ENCODE results near the gene NFIX.

Gene NFIX

DNA sequence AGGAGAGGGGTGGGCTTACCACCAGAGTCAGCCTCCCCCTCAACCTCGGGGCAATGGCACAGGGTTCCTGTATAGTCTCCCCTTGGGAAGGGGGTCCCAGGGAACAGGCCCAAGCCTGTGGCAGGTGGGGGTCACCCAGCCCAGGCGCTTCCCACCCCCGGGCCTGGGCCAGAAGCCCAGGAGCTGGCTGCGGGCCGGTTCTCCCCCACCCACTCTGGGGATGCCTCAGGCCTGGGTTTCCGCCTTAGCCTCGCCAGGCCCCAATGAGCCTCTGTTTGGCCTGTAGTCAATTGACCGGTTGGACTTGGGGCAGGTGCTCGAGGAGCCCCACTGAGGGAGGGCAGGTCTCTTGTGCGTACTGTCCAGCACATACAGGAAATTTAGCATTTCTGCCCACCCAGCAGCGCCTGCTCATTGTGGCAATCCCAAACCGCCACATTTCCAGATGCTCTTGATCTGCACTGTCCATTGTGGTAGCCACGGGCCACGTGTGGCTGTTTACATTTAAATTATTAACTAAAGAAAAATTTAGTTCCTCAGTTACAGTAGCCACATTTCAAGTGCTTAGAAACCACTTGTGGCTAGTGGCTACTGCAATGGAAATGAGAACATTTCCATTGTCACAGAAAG lies 97.4 kb downstream of the NFIX start:
- no peak for DNase-seq (ENCODE audit: low spot score)

DNA sequence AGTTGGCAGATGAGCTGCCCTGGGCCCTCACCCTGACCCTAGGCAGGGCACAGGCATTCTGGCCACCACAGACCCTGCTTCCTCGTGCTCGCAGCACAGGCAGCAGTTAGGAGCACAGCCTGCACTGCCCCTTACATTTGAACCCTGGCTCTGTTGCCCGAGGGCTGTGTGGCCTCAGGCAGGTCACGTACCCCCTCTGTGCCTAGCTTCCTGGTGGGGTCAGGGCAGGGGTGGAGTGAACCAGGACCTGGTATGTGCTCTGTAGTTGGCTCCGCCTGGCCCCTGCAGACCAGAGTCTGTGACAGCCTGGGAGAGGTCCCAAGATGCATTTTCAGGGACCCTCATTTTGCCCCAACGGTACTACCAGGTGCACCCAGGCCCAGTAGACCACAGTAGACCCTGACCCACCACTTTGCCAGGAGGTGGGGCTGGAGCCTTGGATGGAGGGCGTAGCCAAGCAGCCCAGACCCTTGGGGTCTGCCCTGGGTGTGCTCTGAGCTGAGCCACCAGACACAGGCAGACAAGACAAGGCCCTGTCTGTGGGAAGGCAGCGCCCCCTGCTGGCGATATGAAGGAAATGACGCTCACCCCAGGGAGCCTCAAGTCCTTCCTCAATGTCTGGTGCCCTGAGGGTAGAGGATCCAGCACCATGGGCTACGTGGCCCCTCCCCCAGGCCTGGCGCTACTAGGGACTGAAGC lies 98.3 kb downstream of the NFIX start:
- DNase-seq (ENCODE audit: low spot score) = no peak

DNA sequence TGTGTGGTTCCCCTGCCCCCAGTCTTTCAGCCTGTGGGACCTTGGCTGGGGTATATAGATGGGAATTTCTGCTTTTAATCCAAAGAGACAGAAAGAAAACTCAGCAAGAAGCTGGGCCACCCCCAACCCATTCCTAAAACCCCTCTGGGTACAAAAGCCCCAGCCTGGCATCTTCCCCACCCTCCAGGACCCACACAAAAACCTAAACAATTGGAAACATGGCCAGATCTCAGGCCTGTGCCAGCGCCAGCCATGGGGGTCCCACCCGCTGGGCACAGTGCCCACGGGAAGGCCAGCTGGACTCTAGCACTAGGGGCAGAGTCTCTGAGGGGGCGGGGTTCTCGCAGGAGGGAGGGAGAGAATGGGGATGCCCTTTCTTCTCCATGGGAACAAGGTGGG lies 98.8 kb downstream of the NFIX start:
- no peak for DNase-seq (ENCODE audit: low spot score)

DNA sequence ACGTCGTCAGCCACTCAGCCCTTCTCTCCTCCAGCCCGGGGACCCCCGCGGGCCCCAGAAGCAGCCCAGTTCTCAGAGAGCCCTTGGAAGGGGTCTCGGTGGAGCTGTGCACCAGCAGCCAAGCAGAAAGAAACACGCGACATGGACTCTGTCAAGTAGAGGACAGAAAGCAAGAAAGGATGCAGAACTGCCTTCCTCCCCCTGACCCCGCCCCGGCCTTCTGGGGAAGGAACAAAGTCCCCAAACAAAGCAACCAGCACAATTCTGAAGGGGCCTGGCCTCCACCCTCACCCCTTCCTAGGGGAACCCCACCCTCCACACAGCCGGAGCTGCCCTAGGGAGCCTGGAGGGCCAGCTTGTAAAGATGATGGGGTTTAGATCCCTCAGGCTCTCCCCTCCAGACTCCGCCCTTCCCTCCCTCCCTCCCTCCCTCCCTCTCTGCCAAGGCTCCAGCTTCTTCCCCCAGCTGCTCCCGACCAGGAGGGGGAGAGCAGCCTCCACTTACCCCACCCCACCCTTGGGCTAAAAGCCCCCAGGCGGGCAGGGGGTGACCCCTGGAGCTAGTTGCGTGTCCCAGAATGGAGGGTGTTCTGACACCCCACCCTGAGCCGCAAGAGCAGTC lies 99.6 kb downstream of the NFIX start:
- DNase-seq (ENCODE audit: low spot score) = no peak

DNA sequence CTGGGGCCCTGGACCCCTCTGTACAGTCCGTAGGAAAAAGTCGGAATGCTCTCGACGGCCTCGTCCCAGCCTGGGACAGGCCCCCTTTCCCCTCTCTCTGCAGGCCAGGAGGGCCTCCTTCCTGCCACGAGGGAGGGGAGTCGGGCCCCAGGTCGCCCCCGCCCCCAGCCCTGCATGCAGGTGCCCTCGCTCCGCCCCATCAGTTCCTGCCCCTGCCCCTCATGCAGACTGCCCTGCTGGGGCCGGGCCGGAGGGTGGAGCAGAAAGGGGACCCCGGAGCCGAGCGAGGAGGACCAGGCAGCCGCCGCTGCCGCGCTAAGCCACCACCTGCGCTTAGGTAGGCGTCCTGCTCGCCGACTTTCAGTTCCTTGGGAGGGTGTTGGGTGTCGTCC lies 100.1 kb downstream of the NFIX start:
- no peak for DNase-seq (ENCODE audit: low spot score)

DNA sequence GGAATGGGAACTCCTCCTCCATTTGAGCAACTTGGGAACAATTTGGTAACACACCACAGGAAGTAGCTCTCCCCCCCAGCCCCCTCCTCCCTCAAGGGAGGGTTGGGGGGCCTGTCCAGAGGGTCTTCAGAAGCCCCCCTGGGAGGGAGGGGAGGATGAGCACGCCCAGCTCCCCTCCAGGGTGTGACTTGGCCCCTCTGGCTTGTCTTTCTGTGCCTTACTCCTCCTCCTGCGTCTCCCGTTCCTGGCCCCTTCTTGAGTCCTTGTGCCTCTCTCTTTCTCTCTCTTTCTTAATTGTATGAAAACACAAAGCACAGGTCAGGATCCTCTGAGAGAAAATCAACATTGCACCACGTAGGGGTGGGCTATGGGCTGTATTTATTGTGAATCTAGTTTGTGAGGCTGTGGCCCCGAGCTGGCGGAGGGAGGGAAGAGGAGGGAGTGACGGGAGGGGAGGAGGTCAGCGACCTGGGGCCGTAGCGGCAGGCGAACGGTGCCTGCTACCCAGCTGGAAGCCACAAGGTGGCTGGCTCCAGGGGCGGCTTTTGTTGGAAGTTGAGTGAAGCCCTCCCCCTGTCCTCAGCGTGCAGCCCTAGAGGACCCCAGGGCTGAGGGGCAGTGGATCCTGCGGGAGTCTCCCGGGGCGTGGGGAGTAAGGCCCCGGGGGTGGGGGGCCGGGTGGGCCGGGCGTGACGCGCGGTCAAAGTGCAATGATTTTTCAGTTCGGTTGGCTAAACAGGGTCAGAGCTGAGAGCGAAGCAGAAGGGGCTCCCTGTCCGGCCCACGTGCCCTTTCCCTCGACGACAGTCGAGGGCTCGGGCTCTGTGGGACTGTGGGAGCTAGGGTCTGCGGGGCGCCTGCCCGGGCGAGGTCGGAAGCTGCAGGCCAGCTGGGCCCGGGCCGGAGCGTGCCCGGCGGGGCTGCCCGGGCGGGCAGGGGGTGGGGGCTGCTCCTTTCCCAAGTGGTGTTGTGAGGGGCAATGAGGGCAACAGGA lies 101.0 kb downstream of the NFIX start:
- no peak for DNase-seq (ENCODE audit: low spot score)

DNA sequence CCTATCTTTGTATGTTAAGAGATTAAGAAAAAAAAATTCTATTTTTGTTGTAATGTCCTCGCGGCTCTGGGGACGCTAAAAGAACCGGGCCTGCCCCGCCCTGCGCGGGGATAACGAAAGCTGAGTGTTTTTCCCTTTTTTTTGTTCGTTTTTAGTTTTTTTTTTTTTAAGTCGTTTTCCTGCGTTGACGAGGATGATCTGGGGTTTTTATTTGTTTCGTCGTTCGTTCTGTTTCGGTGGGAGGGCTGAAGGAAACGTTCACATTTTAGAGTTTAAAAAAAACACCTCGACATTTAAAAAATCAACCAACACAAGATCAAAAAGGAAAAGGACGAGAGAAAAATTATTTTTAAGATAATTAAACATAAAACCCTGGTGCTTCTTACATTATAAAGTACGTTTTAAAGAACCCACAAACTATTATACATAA lies 101.8 kb downstream of the NFIX start:
- no peak for DNase-seq (ENCODE audit: low spot score)

DNA sequence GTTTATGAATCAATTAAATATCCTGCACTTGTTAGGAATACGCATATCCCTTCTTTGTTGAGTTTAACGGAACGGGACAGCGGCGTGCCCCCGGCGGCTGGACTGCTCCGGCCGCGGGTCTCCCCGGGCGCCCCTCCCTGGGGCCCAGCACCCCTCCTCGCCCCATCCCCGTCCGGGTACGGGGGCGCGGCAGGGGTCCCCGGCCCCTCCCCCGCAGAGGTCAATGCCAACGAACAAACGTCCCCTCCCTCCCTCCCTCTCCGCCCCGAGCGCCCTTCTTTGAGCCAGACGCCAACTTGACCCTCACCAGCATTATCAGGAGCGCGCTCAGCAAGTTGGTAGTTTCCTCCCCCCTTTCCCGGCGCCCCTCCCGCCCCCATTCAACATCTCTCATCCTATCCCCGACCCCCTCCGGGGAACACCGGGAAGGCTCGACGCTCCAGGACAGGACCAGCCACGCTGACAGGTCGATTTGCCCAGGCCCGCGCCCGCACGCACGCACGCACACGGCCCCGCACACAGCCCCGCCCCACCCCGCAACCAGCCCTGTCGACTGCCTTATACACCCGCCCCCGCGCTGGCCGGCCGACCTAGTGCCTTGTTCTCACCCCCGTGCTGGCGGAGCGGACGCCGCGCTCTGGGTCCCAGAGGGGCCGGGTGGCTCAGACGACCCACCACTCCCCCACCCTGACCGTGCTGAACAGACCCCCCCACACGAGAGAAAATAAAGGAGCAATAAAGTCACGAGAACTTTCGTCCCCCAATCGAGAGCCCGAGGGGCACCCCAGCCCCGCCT lies 102.4 kb downstream of the NFIX start:
- no peak for DNase-seq (ENCODE audit: low spot score)

DNA sequence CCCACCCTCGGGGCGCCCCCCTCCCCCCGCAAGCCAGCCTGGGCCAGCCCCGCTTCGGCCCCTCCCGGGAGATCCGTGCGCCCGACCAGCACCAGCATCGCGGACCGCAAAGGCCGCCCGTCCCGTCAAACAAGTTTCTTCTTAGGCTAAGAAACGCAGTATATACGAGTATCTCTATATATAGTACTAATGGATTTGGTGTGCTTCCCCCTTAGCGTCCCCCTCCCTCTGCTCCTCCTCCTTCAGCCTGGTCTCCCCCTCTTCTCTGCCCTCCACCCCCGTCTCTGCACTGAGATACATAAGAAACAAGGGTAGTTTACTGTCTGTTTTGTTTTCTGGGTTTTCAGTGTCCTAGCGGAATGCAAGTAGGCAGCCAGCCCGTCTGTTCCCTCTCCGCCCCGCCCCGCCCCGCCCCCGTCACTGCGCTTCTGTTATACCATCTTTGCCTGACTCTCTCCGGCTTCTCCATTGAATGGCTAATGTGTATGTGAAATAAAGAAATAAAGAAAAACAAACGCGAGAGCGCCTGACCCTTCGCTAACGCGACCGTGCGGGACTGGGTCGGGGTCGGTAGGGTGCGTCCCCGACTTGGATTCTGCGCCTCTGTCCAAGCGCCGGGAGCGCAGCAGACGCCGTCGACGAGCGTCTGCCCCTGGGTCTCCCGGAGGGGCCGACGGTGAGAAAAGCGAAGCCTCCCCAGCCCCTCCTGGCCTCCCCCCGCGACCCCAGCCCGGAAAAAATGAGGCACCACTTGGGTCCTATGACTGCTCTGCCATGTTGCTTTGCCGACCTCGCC lies 103.2 kb downstream of the NFIX start:
- DNase-seq (ENCODE audit: low spot score) = no peak

DNA sequence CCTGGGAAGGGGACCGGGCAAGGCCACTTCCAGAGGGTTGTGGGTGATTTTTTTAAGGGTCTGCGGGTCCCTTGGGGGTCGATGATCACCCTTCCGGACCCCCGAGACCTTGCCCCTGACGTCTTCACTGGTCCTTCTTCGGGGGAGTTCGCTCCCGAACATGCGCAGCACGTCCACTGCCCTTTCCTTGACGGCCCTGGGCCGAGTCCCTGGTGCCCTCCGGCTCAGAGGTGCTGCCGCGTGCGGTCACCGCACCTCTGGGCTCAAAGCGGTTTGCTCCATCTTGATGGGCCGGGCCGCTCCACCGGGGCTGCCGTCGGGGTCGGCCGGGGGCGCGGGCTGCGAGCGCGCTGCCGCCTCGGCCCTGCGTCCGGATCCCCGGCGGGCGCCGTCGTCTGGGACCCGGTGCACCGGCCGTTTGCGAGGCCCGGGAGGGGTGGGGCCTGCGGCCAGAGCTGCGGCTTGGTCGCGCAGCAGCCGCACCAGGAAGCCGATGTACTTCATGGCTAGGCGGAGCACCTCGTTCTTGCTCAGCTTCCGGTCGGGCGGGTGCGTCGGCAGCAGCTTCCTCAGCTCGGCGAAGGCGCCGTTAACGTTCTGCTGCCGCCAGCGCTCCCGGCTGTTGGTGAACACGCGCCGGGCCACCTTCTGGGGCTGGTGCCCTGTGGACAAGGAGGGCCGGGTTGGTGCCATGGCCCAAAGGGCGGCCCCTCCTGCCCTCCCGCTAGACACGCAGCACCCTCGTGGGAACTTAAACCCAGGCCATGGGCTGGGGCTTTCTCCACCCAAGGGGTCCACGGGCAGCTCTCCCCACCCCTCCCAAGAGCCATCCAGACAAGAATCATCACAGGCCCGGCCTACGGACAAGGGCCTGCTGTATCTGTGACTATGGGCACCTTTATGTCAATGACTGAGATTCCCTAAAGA lies 104.1 kb downstream of the NFIX start:
- peak; percentile 77 for DNase-seq (ENCODE audit: low spot score)

DNA sequence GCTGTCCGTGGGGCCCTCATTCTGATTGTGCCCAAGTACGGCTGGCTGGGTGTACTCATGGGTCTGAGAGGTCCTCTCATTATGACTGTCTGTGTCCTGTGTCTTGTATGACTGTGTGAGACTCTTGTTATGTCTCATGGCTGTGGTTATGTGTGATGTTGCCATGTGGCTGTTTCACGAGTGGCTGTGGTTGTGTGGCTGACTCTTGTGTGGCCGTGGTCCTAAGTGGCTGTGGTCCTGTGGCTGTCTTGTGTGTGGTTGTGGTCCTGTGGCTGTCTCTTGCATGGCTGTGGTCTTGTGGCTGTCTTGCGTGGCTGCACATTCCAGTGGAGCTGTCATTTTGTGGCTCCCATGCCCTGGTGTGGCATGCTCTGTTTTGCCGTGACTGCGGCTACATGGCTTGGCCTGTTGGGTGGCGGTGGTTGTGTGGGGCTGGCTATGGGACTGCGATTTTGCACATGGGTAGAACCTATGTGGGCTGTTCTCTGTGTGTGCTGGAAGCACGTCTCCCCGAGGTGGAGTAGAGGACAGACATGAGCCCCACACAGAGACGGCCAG lies 104.8 kb downstream of the NFIX start:
- no peak for DNase-seq (ENCODE audit: low spot score)

DNA sequence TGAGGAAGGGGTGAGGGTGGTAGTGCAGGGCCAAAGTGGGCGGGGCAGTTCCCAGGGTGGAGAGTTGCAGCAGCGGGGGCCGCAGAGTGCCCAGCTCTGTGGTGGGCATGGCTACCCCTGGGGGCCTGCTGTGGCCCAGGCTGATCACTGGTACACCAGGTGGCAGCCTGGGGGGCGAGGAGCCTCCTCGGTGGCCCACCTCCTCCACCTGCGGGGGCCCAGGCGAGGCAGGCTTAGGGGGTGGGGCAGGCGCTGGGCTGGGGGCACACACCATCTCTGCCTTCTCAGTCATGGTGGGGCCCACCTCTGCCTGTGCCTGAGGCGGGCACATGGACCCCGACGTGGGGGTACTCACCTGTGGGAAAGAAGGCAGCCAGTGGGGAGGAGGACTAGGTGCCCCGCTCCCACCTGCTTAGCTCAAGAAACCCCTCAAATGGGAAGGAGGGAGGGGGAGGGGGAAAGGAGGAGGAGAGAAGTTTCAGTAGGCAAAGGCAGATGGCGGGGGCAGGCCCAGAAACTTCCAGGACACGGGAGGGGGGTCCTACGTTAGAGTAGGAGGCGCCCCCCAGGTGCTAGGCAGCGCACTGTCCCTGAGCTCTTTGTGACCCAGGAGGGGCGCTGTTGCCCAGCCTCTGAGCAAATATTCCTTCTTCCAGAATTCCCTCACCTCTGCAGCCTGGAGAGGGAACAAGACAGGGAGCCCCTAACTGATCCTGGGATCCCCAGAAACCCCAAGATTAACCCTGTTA lies 105.7 kb downstream of the NFIX start:
- DNase-seq (ENCODE audit: low spot score) = no peak

DNA sequence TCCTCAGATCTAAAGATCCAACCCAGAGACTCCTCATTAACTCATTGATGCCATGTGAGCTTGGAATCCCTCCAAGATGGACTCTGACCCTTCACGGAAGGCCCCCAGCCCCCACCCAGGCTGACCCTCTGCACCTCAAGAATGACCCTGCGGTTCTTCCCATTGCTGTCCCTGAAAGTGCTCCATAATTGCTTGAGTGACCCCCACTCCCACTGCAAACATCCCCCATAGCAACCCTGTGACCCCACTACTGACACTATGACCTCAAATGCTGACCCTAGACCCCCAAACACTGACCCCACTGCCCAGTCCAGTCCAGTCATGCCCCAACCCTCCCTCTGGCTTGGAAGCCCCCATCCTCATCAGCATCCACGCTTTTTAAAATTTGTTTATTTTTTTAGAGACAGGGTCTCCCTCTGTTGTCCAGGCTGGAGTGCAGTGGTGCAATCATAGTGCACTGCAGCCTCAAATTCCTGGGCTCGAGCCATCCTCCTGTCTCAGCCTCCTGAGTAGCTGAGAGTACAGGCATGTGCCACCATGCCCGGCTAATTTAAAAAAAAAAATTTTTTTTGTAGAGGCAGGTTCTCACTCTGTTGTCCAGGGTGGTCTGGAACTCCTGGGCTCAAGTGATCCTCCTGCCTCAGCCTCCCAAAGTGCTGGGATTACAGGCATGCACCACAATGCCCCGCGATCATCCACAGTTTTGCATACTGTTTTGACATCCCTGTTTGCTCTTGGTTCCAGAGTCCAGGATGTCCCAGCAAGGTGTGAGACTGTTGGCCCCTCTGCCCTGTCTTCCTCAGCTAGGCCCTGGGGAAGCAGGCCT lies 106.5 kb downstream of the NFIX start:
- DNase-seq (ENCODE audit: low spot score) = no peak

DNA sequence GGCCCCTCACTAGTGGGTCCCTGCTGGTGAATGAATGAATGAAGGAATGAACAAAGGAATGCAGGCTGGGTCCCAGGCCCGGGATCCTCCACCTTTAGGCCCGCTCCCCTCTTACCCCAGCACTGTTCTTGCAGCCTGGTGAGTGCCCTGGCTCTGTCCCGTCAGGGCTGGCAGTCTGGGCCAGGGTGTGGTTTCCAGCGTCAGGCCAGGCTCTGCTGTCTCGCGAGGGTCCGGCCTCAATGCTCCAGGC lies 107.1 kb downstream of the NFIX start:
- DNase-seq (ENCODE audit: low spot score) = no peak

DNA sequence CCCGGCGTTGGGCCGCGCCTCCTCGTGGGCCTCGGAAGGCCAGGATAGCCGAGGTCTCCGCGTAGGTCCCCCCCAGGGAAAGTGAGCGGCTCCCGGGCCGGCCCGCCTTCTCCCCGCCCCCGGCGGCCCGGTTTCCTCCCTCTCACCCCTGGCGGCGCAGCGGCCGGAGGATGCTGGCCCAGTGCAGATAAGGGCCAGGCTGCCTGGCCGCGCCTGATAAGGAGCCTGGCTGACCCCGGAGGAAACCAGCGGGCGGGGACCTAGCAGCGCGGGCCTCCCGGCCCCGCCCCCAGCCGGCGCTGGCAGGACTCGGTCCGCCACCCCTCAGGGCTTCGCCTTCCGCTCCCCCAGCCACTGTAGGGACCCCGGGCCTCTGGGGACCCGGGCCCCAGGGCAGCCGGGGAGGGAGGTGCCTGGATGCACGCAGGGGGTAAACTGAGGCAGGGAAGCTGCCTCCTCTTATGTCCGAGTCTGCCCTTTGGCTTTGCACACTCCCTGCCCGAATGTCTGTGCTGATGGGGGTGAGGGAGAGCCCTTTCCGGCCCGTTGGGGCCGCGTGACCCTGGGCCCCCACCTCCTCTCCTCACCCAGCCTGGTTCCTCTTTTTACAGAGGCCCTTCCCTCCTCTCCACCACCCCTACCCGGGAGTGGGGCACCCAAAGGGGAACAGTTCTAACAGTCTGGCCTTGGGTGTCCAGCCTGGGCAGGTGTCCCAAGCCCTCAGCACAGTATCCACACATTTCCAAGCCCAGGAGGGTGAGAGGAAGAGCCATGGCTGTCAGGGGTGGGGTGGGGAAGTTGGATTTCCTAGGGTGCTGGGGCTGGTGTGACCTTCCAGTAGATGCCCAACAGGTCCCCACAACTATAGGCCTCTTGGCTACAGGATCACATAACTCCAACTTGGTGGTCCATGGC lies 107.6 kb downstream of the NFIX start, which contains the start of gene LYL1:
TSS of gene LYL1 (minus strand) at position 193 of the 915 bp plus-strand sequence. CDS start 1,687 bp downstream, outside the sequence.
- peak; percentile 91 for DNase-seq (ENCODE audit: low spot score)

DNA sequence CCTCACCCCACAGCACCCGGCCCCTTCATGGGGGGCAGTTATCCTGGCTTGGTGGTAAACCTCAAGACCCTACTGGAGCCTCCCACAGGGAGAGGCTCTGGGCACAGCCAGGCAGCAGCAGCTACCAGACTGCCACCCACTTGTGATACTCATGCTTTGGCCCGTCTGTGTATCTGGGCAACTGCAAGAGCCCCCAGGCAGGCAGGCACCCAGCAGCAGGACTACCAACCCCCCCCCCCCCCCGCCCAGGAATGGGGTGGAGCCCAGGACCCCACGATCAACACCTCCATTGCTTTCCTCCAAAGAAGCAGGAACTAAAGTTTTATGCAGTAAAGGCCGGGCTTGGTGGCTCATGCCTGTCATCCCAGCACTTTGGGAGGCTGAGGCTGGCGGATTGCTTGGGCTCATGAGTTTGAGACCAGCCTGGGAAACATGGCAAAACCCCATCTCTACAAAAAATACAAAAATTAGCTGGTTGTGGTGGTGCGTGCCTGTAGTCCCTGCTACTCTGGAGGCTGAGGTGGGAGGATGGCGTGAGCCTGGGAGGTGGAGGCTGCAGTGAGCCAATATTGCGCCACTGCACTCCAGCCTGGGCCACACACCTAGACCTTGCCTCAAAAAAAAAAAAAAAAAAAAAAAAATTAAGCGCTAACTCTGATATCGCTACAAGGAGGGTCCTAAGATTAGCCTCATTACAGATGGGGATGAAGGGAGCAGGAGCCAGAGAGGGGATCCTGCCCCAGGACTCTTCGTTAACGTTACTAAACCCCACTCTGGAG lies 108.5 kb downstream of the NFIX start:
- no peak for DNase-seq (ENCODE audit: low spot score)
